Stimulated activated CD8-positive, alpha-beta memory T cell treated with anti-CD3 and anti-CD28 coated beads, Interleukin-7, amount 100 ng/mL, for 24 hours (primary cell): ENCODE results near the gene TSPAN11.
"Not testable (repeated sequence)": the region's sequence is repeated elsewhere in the genome, so short reads cannot be mapped to it uniquely, and the experiment has no call there.

Experiments used
- DNase-seq: peaks from one replicate; pipeline ENCODE4 v3.0.0-alpha.2; 2020; ENCODE audit warnings: low read depth

TSPAN11 gene

GRCh38 chr12:31019976-31020375, 93.4 kb downstream of the TSPAN11 start:
- no peak for DNase-seq

- DNase-seq, result no peak
Observed at GRCh38 chr12:31020385-31021166, 94.0 kb downstream of the TSPAN11 start.

GRCh38 chr12:31021181-31021580, 94.6 kb downstream of the TSPAN11 start:
- no peak for DNase-seq

- DNase-seq, result no peak
Observed at GRCh38 chr12:31021809-31022494, 95.4 kb downstream of the TSPAN11 start.

GRCh38 chr12:31023271-31023724, 96.8 kb downstream of the TSPAN11 start:
- DNase-seq, result no peak

GRCh38 chr12:31026202-31026601, 99.7 kb downstream of the TSPAN11 start:
- DNase-seq, result no peak

GRCh38 chr12:31027006-31027405, 100.5 kb downstream of the TSPAN11 start:
- not testable (repeated sequence) for DNase-seq

GRCh38 chr12:31029468-31029867, 102.9 kb downstream of the TSPAN11 start:
- no peak for DNase-seq

- DNase-seq, result no peak
Observed at GRCh38 chr12:31029916-31030562, 103.5 kb downstream of the TSPAN11 start.

GRCh38 chr12:31031951-31032335, 105.4 kb downstream of the TSPAN11 start:
- DNase-seq, result no peak

- DNase-seq, result no peak
Observed at GRCh38 chr12:31033146-31033545, 106.6 kb downstream of the TSPAN11 start.

GRCh38 chr12:31033681-31034080, 107.1 kb downstream of the TSPAN11 start:
- DNase-seq, result no peak

GRCh38 chr12:31034372-31034771, 107.8 kb downstream of the TSPAN11 start:
- no peak for DNase-seq

- DNase-seq, result no peak
Observed at GRCh38 chr12:31035226-31035625, 108.7 kb downstream of the TSPAN11 start.

GRCh38 chr12:31035967-31036665, 109.6 kb downstream of the TSPAN11 start:
- DNase-seq, result no peak

- DNase-seq, result no peak
Observed at GRCh38 chr12:31037028-31037427, 110.5 kb downstream of the TSPAN11 start.

- DNase-seq, result no peak
Observed at GRCh38 chr12:31037931-31038330, 111.4 kb downstream of the TSPAN11 start.

- DNase-seq, result no peak
Observed at GRCh38 chr12:31041033-31041564, 114.6 kb downstream of the TSPAN11 start.
